WTC11 (cell line): ENCODE data around the gene TBXT. TPM values are rescaled to one million over a fixed set of nuclear protein-coding genes. Genes with fewer than 3 reads are reported as not detected.

ENCODE experiments used
- ATAC-seq: fragments of 200-7000 bp; cut with Tn5 transposase; 2 replicates; pipeline ENCODE4 v1.10.0; 2021; ENCODE audit warnings: mild to moderate bottlenecking, moderate library complexity
- CTCF ChIA-PET: fragments of 300-600 bp; sonication (Branson Sonifier 250); formaldehyde crosslinking; loops from one replicate; lab custom pipeline; 2021; ENCODE audit warnings: antibody characterized with exemption; lab: Charles Lee
- POLR2A ChIA-PET: fragments of 350-600 bp; sonication (Branson Sonifier 250); formaldehyde crosslinking; loops from one replicate; lab custom pipeline; 2021; ENCODE audit warnings: antibody characterized with exemption; lab: Charles Lee
- DNase-seq: peaks from one replicate; pipeline ENCODE4 v3.0.0; 2021; ENCODE audit warnings: low spot score
- H3K27ac Mint-ChIP-seq: 2 replicates; pipeline ENCODE4 v1.8.0; 2021; ENCODE audit warnings: mixed read lengths
- H3K27me3 Mint-ChIP-seq: 2 replicates; pipeline ENCODE4 v1.8.0; 2021; ENCODE audit warnings: low read depth, mild to moderate bottlenecking, moderate library complexity, mixed read lengths
- H3K36me3 Mint-ChIP-seq: 2 replicates; pipeline ENCODE4 v1.8.0; 2021; ENCODE audit warnings: mixed read lengths
- H3K4me1 Mint-ChIP-seq: 2 replicates; pipeline ENCODE4 v1.8.0; 2022; ENCODE audit warnings: mixed read lengths
- H3K4me3 Mint-ChIP-seq: 2 replicates; pipeline ENCODE4 v1.8.0; 2021; ENCODE audit warnings: mild to moderate bottlenecking, moderate library complexity, mixed read lengths
- H3K9me3 Mint-ChIP-seq: 2 replicates; pipeline ENCODE4 v1.8.0; 2021; ENCODE audit warnings: mixed read lengths
- ARID4B ChIP-seq: sonication (generic); formaldehyde crosslinking; IDR thresholded peaks from 2 replicates; pipeline ENCODE4 v1.8.0; 2023; ENCODE audit warnings: missing genetic modification reagents, mild to moderate bottlenecking, borderline replicate concordance
- CBFB ChIP-seq: sonication (generic); formaldehyde crosslinking; IDR thresholded peaks from 2 replicates; pipeline ENCODE4 v1.8.1; 2022; ENCODE audit warnings: mild to moderate bottlenecking, low read depth, missing genetic modification reagents
- ESRRA ChIP-seq: sonication (generic); formaldehyde crosslinking; IDR thresholded peaks from 2 replicates; pipeline ENCODE4 v1.8.1; 2022; ENCODE audit warnings: mild to moderate bottlenecking, missing genetic modification reagents, borderline replicate concordance
- MAX ChIP-seq: sonication (generic); formaldehyde crosslinking; IDR thresholded peaks from 2 replicates; pipeline ENCODE4 v1.8.0; 2022; ENCODE audit warnings: mild to moderate bottlenecking, missing genetic modification reagents
- MLX ChIP-seq: sonication (generic); formaldehyde crosslinking; IDR thresholded peaks from 2 replicates; pipeline ENCODE4 v1.8.1; 2023; ENCODE audit warnings: mild to moderate bottlenecking, missing genetic modification reagents, moderate library complexity
- MXD4 ChIP-seq: fragments of 250-450 bp; sonication (Bioruptor Pico); IDR thresholded peaks from 2 replicates; pipeline ENCODE4 v1.8.0; 2021; ENCODE audit warnings: mild to moderate bottlenecking, moderate library complexity, borderline replicate concordance
- PRDM15 ChIP-seq: sonication (generic); formaldehyde crosslinking; IDR thresholded peaks from 2 replicates; pipeline ENCODE4 v1.8.0; 2022; ENCODE audit warnings: missing genetic modification reagents
- SP1 ChIP-seq: sonication (generic); formaldehyde crosslinking; conservative IDR thresholded peaks from 2 replicates; pipeline ENCODE4 v1.8.1; 2022; ENCODE audit warnings: missing genetic modification reagents
- TEAD1 ChIP-seq: sonication (generic); formaldehyde crosslinking; IDR thresholded peaks from 2 replicates; pipeline ENCODE4 v1.8.0; 2022; ENCODE audit warnings: mild to moderate bottlenecking, missing genetic modification reagents
- ZMAT4 ChIP-seq: fragments of 250-450 bp; sonication (Bioruptor Pico); IDR thresholded peaks from 2 replicates; pipeline ENCODE4 v1.9.0; 2021; ENCODE audit warnings: mild to moderate bottlenecking
- ZNF219 ChIP-seq: sonication (generic); formaldehyde crosslinking; IDR thresholded peaks from 2 replicates; pipeline ENCODE4 v1.8.0; 2023; ENCODE audit warnings: missing genetic modification reagents, mild to moderate bottlenecking, borderline replicate concordance
- ZNF263 ChIP-seq: sonication (generic); formaldehyde crosslinking; IDR thresholded peaks from 2 replicates; pipeline ENCODE4 v1.8.1; 2022; ENCODE audit warnings: low read depth, mild to moderate bottlenecking, moderate library complexity, missing genetic modification reagents
- ZNF396 ChIP-seq: fragments of 250-450 bp; sonication (Bioruptor Pico); IDR thresholded peaks from 2 replicates; pipeline ENCODE4 v1.8.0; 2021; ENCODE audit warnings: mild to moderate bottlenecking, moderate library complexity, borderline replicate concordance
- total RNA-seq: library from RNA; stranded (reverse); gene quantifications from 3 replicates; pipeline ENCODE4 v1.2.3, GENCODE V29; 2021
- TF ChIP-seq, protein P1 (sequence below): sonication (generic); formaldehyde crosslinking; IDR thresholded peaks from 2 replicates; pipeline ENCODE4 v1.8.1; 2022; ENCODE audit warnings: missing genetic modification reagents, borderline replicate concordance
- TF ChIP-seq, protein P2 (sequence below): sonication (generic); formaldehyde crosslinking; IDR thresholded peaks from 2 replicates; pipeline ENCODE4 v1.8.1; 2022; ENCODE audit warnings: mild to moderate bottlenecking, missing genetic modification reagents, moderate library complexity, borderline replicate concordance
- TF ChIP-seq, protein P3 (sequence below): fragments of 250-450 bp; sonication (Bioruptor Pico); conservative IDR thresholded peaks from 2 replicates; pipeline ENCODE4 v1.9.0; 2021; ENCODE audit warnings: mild to moderate bottlenecking

The TBXT gene
- total RNA-seq, 1 experiment from 2014 or later = 0.15 TPM

DNA sequence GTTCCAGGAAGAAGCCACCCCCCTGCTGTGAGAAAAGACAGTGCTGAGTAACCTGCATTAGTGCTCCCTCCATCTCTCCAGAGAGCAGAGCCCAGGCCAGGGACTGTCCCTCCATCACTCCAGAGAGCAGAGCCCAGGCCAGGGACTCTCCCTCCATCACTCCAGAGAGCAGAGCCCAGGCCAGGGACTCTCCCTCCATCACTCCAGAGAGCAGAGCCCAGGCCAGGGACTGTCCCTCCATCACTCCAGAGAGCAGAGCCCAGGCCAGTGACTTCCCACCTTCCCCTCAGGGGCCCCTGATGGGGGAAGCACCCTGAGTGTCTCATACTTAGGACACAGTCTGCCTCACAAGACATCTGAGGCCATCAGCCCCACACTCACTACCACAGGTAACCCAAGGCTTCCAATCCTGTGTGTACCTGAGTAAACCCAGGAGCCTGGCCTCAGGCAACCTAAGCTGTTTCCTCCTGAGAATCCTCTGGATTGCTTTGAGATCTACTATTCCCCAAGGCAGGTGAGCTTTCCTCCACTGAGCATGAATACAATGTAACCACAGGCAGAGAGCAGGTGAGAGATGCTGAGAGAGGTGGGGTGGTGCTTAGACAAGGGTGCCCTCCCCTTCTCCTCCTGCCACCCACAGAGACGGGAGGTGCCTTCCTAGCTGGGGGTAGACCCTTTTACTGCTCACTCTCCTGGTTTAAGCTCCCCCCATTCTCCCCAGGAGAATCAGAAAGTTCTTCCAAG lies 4.9 kb downstream of the TBXT start:
- peaks cover 71% of the 10 kb centered on the region for H3K27me3 Mint-ChIP-seq
- H3K4me1 Mint-ChIP-seq = peaks cover 13% of the 10 kb centered on the region
- no peak for TF ChIP-seq CBFB (CRISPR knock-in tag)
- TF ChIP-seq ZNF396 (CRISPR knock-in tag) = no peak
- no peak for TF ChIP-seq MXD4 (CRISPR knock-in tag)
- no peak for TF ChIP-seq SP1
- TF ChIP-seq, protein P1, sequence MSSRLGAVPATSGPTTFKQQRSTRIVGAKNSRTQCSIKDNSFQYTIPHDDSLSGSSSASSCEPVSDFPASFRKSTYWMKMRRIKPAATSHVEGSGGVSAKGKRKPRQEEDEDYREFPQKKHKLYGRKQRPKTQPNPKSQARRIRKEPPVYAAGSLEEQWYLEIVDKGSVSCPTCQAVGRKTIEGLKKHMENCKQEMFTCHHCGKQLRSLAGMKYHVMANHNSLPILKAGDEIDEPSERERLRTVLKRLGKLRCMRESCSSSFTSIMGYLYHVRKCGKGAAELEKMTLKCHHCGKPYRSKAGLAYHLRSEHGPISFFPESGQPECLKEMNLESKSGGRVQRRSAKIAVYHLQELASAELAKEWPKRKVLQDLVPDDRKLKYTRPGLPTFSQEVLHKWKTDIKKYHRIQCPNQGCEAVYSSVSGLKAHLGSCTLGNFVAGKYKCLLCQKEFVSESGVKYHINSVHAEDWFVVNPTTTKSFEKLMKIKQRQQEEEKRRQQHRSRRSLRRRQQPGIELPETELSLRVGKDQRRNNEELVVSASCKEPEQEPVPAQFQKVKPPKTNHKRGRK (CRISPR knock-in tag) = no peak
- no peak for TF ChIP-seq ZNF263
- TF ChIP-seq ESRRA (CRISPR knock-in tag) = no peak
- TF ChIP-seq ZMAT4 (CRISPR knock-in tag) = no peak
- no peak for TF ChIP-seq MLX (CRISPR knock-in tag)
- TF ChIP-seq, protein P2, sequence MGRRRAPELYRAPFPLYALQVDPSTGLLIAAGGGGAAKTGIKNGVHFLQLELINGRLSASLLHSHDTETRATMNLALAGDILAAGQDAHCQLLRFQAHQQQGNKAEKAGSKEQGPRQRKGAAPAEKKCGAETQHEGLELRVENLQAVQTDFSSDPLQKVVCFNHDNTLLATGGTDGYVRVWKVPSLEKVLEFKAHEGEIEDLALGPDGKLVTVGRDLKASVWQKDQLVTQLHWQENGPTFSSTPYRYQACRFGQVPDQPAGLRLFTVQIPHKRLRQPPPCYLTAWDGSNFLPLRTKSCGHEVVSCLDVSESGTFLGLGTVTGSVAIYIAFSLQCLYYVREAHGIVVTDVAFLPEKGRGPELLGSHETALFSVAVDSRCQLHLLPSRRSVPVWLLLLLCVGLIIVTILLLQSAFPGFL (CRISPR knock-in tag) = no peak
- TF ChIP-seq, protein P3, sequence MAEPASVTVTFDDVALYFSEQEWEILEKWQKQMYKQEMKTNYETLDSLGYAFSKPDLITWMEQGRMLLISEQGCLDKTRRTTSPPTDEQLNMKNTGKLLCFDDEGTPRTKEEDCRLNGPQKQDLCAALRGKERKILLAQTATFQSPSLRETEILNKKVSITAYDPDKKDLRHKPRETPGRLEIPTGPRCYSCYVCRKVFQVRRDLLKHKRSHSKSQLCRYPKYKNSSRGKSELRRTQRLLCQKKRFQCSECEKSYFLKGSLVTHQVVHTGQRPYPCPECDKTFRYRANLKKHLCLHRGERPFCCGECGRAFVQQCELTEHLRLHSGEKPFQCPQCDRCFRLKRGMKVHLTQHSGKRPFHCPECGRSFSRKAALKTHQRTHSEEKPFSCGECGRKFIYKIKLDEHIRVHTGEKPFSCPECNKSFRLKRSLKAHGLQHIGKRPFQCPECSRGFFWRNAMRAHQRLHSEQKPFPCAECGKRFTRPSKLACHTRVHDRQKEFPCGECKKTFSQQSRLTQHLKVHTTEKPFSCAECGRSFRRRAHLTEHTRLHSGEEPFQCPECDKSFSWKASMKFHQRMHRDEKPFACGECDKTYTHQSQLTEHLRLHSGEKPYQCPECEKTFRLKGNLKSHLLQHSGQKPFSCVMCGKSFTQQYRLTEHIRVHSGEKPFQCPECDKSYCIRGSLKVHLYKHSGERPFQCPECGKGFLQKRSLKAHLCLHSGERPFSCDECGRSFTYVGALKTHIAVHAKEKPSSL (CRISPR knock-in tag) = no peak
- TF ChIP-seq TEAD1 (CRISPR knock-in tag) = no peak
- TF ChIP-seq MAX (CRISPR knock-in tag) = no peak
- no peak for TF ChIP-seq ZNF219 (CRISPR knock-in tag)
- TF ChIP-seq ARID4B (CRISPR knock-in tag) = no peak
- no peak for TF ChIP-seq PRDM15 (CRISPR knock-in tag)
- DNase-seq (no peak), ATAC-seq (no peak)
- no peaks in the 10 kb centered on the region for H3K9me3 Mint-ChIP-seq
- POLR2A ChIA-PET = no interaction called here
- no peak overlapping the region for H3K27ac Mint-ChIP-seq
- no peak overlapping the region for H3K4me3 Mint-ChIP-seq
- H3K36me3 Mint-ChIP-seq = no peaks in the 10 kb centered on the region
- CTCF ChIA-PET = interaction anchor here (0.8 kb wide), 2 partner anchors 10 to 219 kb away, joined by 3 to 5 read pairs; no protein-coding TSS in a partner anchor
